Astrocyte (in vitro differentiated cells and primary cell): ENCODE results near the gene COPB1. TPM values are rescaled to one million over a fixed set of nuclear protein-coding genes. Genes with fewer than 3 reads are reported as not detected.

Source experiments
- DNase-seq: peaks from one replicate; pipeline ENCODE4 v3.0.0-alpha.2; 2010; ENCODE audit warnings: low read depth
- FAIRE-seq: peaks from 2 replicates; lab custom pipeline; 2011; peaks lifted over from hg19 to GRCh38; lab: Jason Lieb, UNC
- H2AFZ ChIP-seq: 2 replicates; pipeline ENCODE4 v1.6.0; 2012; ENCODE audit warnings: low read depth, low read length, inconsistent platforms
- H3K27ac ChIP-seq: 2 replicates; pipeline ENCODE4 v1.5.1; 2011; ENCODE audit warnings: low read depth, low read length, inconsistent platforms
- H3K27me3 ChIP-seq: 2 replicates; pipeline ENCODE4 v1.6.0; 2011; ENCODE audit warnings: low read length, inconsistent platforms; ENCODE audit not compliant: insufficient read depth
- H3K36me3 ChIP-seq: 2 replicates; pipeline ENCODE4 v1.5.1; 2011; ENCODE audit warnings: low read length, inconsistent platforms; ENCODE audit not compliant: insufficient read depth
- H3K4me1 ChIP-seq: 2 replicates; pipeline ENCODE4 v1.5.1; 2011; ENCODE audit warnings: low read length, inconsistent platforms; ENCODE audit not compliant: insufficient read depth
- H3K4me2 ChIP-seq: 2 replicates; pipeline ENCODE4 v1.6.0; 2012; ENCODE audit warnings: low read length, inconsistent platforms
- H3K4me3 ChIP-seq: 2 replicates; pipeline ENCODE4 v1.5.1; 2011; ENCODE audit warnings: low read depth, mild to moderate bottlenecking, low read length, inconsistent platforms; ENCODE audit not compliant: insufficient read depth
- H3K79me2 ChIP-seq: 2 replicates; pipeline ENCODE4 v1.6.0; 2012; ENCODE audit warnings: mild to moderate bottlenecking, low read length, inconsistent platforms; ENCODE audit not compliant: insufficient read depth
- H3K9ac ChIP-seq: 2 replicates; pipeline ENCODE4 v1.6.0; 2012; ENCODE audit warnings: mild to moderate bottlenecking, low read length, inconsistent platforms
- H3K9me3 ChIP-seq: 2 replicates; pipeline ENCODE4 v1.5.1; 2012; ENCODE audit warnings: low read depth, mild to moderate bottlenecking, low read length, inconsistent platforms; ENCODE audit not compliant: insufficient read depth
- H4K20me1 ChIP-seq: 2 replicates; pipeline ENCODE4 v1.6.0; 2012; ENCODE audit warnings: low read length, inconsistent platforms; ENCODE audit not compliant: insufficient read depth
- H3K27ac Mint-ChIP-seq: one replicate; pipeline ENCODE4 v1.8.0; 2021; ENCODE audit warnings: mild to moderate bottlenecking, mixed read lengths; ENCODE audit not compliant: unreplicated experiment
- H3K27me3 Mint-ChIP-seq: one replicate; pipeline ENCODE4 v1.8.0; 2021; ENCODE audit warnings: low read depth, mixed read lengths; ENCODE audit not compliant: unreplicated experiment
- H3K36me3 Mint-ChIP-seq: one replicate; pipeline ENCODE4 v1.8.0; 2021; ENCODE audit warnings: low read depth, mixed read lengths; ENCODE audit not compliant: unreplicated experiment
- H3K4me1 Mint-ChIP-seq: one replicate; pipeline ENCODE4 v1.8.0; 2021; ENCODE audit warnings: low read depth, mixed read lengths; ENCODE audit not compliant: unreplicated experiment
- H3K4me3 Mint-ChIP-seq: one replicate; pipeline ENCODE4 v1.8.0; 2021; ENCODE audit warnings: mild to moderate bottlenecking, moderate library complexity, mixed read lengths; ENCODE audit not compliant: unreplicated experiment
- H3K9me3 Mint-ChIP-seq: one replicate; pipeline ENCODE4 v1.8.0; 2021; ENCODE audit warnings: mild to moderate bottlenecking, mixed read lengths; ENCODE audit not compliant: unreplicated experiment
- CTCF ChIP-seq: IDR thresholded peaks from 2 replicates; pipeline ENCODE4 v1.5.1; 2011; ENCODE audit warnings: low read depth, mild to moderate bottlenecking, inconsistent platforms, low read length, moderate library complexity; ENCODE audit not compliant: insufficient read depth
- EZH2 ChIP-seq: IDR thresholded peaks from 2 replicates; pipeline ENCODE4 v1.6.1; 2012; ENCODE audit warnings: mild to moderate bottlenecking, low read length, inconsistent platforms; ENCODE audit not compliant: insufficient read depth
- total RNA-seq: library from RNA; stranded (reverse); gene quantifications from 2 replicates; pipeline ENCODE4 v1.2.1, GENCODE V29; 2021

Gene COPB1
- total RNA-seq, 1 donor from 2014 or later = 223 TPM

- Mint-ChIP-seq H3K4me3 (no peak overlapping the region), H3K27me3 (no peaks in the 10 kb centered on the region), H3K9me3 (no peaks in the 10 kb centered on the region), H3K4me1 (peaks cover 16% of the 10 kb centered on the region), H3K27ac (no peak overlapping the region), H3K36me3 (peaks cover 22% of the 10 kb centered on the region)
- H3K4me1 ChIP-seq = peaks cover under 1% of the 10 kb centered on the region
- no peak overlapping the region for H3K4me3 ChIP-seq
- TF ChIP-seq CTCF (no peak), EZH2 (no peak)
- DNase-seq (no peak), FAIRE-seq (no peak)
- H3K79me2 ChIP-seq = peaks cover 29% of the 10 kb centered on the region
- H3K4me2 ChIP-seq = no peak overlapping the region
- no peak overlapping the region for H3K27ac ChIP-seq
- peaks cover 33% of the 10 kb centered on the region for H3K36me3 ChIP-seq
- H3K27me3 ChIP-seq = no peaks in the 10 kb centered on the region
- peaks cover 26% of the 10 kb centered on the region for H4K20me1 ChIP-seq
- no peak overlapping the region for H3K9ac ChIP-seq
- H2AFZ ChIP-seq = no peak overlapping the region
- H3K9me3 ChIP-seq = no peaks in the 10 kb centered on the region
Observed at GRCh38 chr11:14502039-14502438, 2.4 kb upstream of the COPB1 start.

GRCh38 chr11:14500181-14500651, 605 bp upstream of the COPB1 start:
- TF ChIP-seq CTCF (no peak), EZH2 (no peak)
- FAIRE-seq = no peak
- peaks cover 31% of the 10 kb centered on the region for H3K36me3 ChIP-seq
- H3K9me3 ChIP-seq = no peaks in the 10 kb centered on the region
- DNase-seq = peak; percentile 42
- H3K79me2 ChIP-seq = peaks cover 47% of the 10 kb centered on the region
- H3K4me2 ChIP-seq = peak overlapping the region; percentile 92
- H3K27ac Mint-ChIP-seq = peak overlapping the region; percentile 98
- H3K4me1 Mint-ChIP-seq = peaks cover 23% of the 10 kb centered on the region
- H3K9ac ChIP-seq = peak overlapping the region; percentile 97
- H3K27ac ChIP-seq = peak overlapping the region; percentile 90
- no peaks in the 10 kb centered on the region for H3K9me3 Mint-ChIP-seq
- no peaks in the 10 kb centered on the region for H3K27me3 Mint-ChIP-seq
- H3K36me3 Mint-ChIP-seq = peaks cover 23% of the 10 kb centered on the region
- peak overlapping the region; percentile 87 for H3K4me3 Mint-ChIP-seq
- H3K27me3 ChIP-seq = no peaks in the 10 kb centered on the region
- peaks cover 26% of the 10 kb centered on the region for H4K20me1 ChIP-seq
- H2AFZ ChIP-seq = peak overlapping the region; percentile 65
- H3K4me1 ChIP-seq = peaks cover 2% of the 10 kb centered on the region
- H3K4me3 ChIP-seq = peak overlapping the region; percentile 99

GRCh38 chr11:14499178-14499559, 442 bp downstream of the COPB1 start:
- Histone ChIP-seq H3K79me2 (peaks cover 58% of the 10 kb centered on the region), H3K27ac (peak overlapping the region; percentile 90), H3K4me1 (peaks cover 2% of the 10 kb centered on the region), H3K36me3 (peaks cover 35% of the 10 kb centered on the region), H4K20me1 (peaks cover 35% of the 10 kb centered on the region), H3K4me2 (peak overlapping the region; percentile 92), H3K4me3 (peak overlapping the region; percentile 99), H3K9me3 (no peaks in the 10 kb centered on the region), H2AFZ (peak overlapping the region; percentile 13), H3K9ac (peak overlapping the region; percentile 97), H3K27me3 (no peaks in the 10 kb centered on the region)
- peaks cover 30% of the 10 kb centered on the region for H3K4me1 Mint-ChIP-seq
- no peaks in the 10 kb centered on the region for H3K27me3 Mint-ChIP-seq
- H3K27ac Mint-ChIP-seq = peak overlapping the region; percentile 67
- no peak for DNase-seq
- FAIRE-seq = no peak
- no peaks in the 10 kb centered on the region for H3K9me3 Mint-ChIP-seq
- TF ChIP-seq CTCF = no peak
- no peak for TF ChIP-seq EZH2
- peaks cover 15% of the 10 kb centered on the region for H3K36me3 Mint-ChIP-seq
- H3K4me3 Mint-ChIP-seq = peak overlapping the region; percentile 87
